SU-DHL-6 (cell line): ENCODE data around the gene GPC3.

ENCODE experiments used
- H2AFZ ChIP-seq: fragments of 200-600 bp; sonication (generic); 2 replicates; pipeline ENCODE4 v1.6.1; 2014; ENCODE audit warnings: low read depth, mild to moderate bottlenecking, moderate library complexity, mixed read lengths, antibody characterized with exemption, low read length; ENCODE audit not compliant: severe bottlenecking
- H3F3A ChIP-seq: fragments of 200-600 bp; shearing (Covaris generic); 2 replicates; pipeline ENCODE4 v1.6.0; 2016; ENCODE audit warnings: antibody characterized with exemption, mild to moderate bottlenecking; ENCODE audit not compliant: insufficient read depth
- H3K27ac ChIP-seq: fragments of 200-600 bp; sonication (generic); 2 replicates; pipeline ENCODE4 v1.5.1; 2016; ENCODE audit warnings: low read depth, mild to moderate bottlenecking, low read length, moderate library complexity, mixed read lengths
- H3K27me3 ChIP-seq: fragments of 200-600 bp; sonication (generic), shearing (Covaris generic); 2 replicates; pipeline ENCODE4 v1.6.0; 2014; ENCODE audit warnings: mild to moderate bottlenecking, low read length
- H3K36me3 ChIP-seq: fragments of 200-600 bp; sonication (generic); 2 replicates; pipeline ENCODE4 v1.6.1; 2014; ENCODE audit warnings: mild to moderate bottlenecking, low read length, mixed read lengths
- H3K4me2 ChIP-seq: fragments of 300-600, 200-600 bp; shearing (Covaris generic), sonication (generic); 2 replicates; pipeline ENCODE4 v1.6.0; 2014; ENCODE audit warnings: low read length, low read depth, mild to moderate bottlenecking; ENCODE audit not compliant: poor library complexity, severe bottlenecking
- H3K4me3 ChIP-seq: fragments of 200-600 bp; sonication (generic); 2 replicates; pipeline ENCODE4 v1.5.1; 2014; ENCODE audit warnings: antibody characterized with exemption, low read length, mild to moderate bottlenecking, mixed read lengths; ENCODE audit not compliant: insufficient read depth, poor library complexity, severe bottlenecking
- H3K79me2 ChIP-seq: fragments of 200-600 bp; sonication (generic); 2 replicates; pipeline ENCODE4 v1.6.1; 2014; ENCODE audit warnings: mild to moderate bottlenecking, low read length, moderate library complexity; ENCODE audit not compliant: insufficient read depth
- H3K9ac ChIP-seq: fragments of 200-600 bp; sonication (generic); 2 replicates; pipeline ENCODE4 v1.7.0; 2014; ENCODE audit warnings: mild to moderate bottlenecking, low read length
- H3K9me2 ChIP-seq: fragments of 200-600 bp; sonication (generic); replicated peaks from 2 replicates; pipeline ENCODE4 v1.6.1; 2014; ENCODE audit warnings: low read length; ENCODE audit not compliant: insufficient read depth
- H3K9me3 ChIP-seq: fragments of 200-600 bp; sonication (generic); 2 replicates; pipeline ENCODE4 v1.6.1; 2014; ENCODE audit warnings: low read length, mixed read lengths; ENCODE audit not compliant: insufficient read depth
- H4K20me1 ChIP-seq: fragments of 200-600 bp; sonication (generic); 2 replicates; pipeline ENCODE4 v1.6.1; 2014; ENCODE audit warnings: low read depth, mild to moderate bottlenecking, antibody characterized with exemption, low read length, moderate library complexity, mixed read lengths
- EZH2phosphoT487 ChIP-seq: fragments of 200-600 bp; sonication (generic), shearing (Covaris generic); conservative IDR thresholded peaks from 2 replicates; pipeline ENCODE4 v1.6.1; 2018; ENCODE audit warnings: mild to moderate bottlenecking, antibody characterized with exemption, low read length, moderate library complexity, mixed read lengths
- TF ChIP-seq, protein P1 (sequence below): fragments of 200-600 bp; sonication (generic); IDR thresholded peaks from one replicate; pipeline ENCODE4 v1.5.1; 2017; ENCODE audit warnings: antibody characterized with exemption, mild to moderate bottlenecking, low read length, moderate library complexity; ENCODE audit not compliant: insufficient read depth, poor library complexity, severe bottlenecking

Gene GPC3

DNA sequence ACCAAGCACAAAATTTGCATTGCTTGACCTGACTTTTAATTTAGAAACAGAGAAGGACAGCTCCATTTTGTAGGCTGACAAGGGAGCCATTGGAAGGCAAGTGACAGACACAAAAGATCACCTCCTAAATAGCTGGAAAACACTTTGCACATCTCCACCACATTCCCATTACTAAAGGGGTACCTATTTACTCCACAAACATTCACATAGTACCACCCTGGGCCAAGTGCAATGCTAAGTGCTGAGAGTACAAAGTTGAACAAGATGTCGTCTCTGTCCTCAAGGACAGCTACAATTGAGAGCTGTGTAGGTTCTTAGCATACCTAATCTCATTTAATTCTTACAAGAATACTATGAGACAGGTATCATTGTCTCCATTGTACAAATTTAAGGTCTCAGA is 417.3 kb downstream of the GPC3 start:
- Histone ChIP-seq H3K9ac (no peak overlapping the region), H3K79me2 (no peaks in the 10 kb centered on the region), H3K27ac (no peak overlapping the region), H3K9me3 (no peaks in the 10 kb centered on the region), H2AFZ (no peak overlapping the region), H3K36me3 (no peaks in the 10 kb centered on the region), H3K9me2 (no peaks in the 10 kb centered on the region), H3K27me3 (no peaks in the 10 kb centered on the region), H4K20me1 (no peaks in the 10 kb centered on the region), H3F3A (no peaks in the 10 kb centered on the region), H3K4me3 (no peak overlapping the region), H3K4me2 (no peak overlapping the region)
- TF ChIP-seq EZH2phosphoT487 = no peak
- TF ChIP-seq, protein P1, sequence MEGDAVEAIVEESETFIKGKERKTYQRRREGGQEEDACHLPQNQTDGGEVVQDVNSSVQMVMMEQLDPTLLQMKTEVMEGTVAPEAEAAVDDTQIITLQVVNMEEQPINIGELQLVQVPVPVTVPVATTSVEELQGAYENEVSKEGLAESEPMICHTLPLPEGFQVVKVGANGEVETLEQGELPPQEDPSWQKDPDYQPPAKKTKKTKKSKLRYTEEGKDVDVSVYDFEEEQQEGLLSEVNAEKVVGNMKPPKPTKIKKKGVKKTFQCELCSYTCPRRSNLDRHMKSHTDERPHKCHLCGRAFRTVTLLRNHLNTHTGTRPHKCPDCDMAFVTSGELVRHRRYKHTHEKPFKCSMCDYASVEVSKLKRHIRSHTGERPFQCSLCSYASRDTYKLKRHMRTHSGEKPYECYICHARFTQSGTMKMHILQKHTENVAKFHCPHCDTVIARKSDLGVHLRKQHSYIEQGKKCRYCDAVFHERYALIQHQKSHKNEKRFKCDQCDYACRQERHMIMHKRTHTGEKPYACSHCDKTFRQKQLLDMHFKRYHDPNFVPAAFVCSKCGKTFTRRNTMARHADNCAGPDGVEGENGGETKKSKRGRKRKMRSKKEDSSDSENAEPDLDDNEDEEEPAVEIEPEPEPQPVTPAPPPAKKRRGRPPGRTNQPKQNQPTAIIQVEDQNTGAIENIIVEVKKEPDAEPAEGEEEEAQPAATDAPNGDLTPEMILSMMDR = no peak

DNA sequence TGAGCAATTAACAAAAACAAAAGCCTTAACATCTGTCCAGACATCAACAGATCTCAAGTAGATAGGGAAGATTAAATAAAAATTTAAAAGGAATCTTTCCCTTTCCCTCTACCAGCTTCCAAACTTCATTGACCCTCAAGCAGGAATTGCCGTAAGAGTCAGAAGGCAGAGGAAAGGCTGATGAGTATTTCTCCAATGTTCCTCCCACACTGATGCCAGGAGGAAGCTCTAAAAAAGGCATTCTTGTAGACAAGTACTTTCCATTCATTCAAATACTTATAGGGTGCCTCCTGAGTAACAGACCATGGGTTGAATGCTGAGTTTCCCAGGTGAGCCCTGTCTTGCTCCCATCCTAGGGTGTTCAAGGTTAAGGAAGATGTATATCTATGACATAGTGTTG is 418.5 kb downstream of the GPC3 start:
- Histone ChIP-seq H3K9me2 (no peaks in the 10 kb centered on the region), H3K36me3 (no peaks in the 10 kb centered on the region), H2AFZ (no peak overlapping the region), H3K4me3 (no peak overlapping the region), H3K27ac (no peak overlapping the region), H3K27me3 (no peaks in the 10 kb centered on the region), H3K9ac (no peak overlapping the region), H3K79me2 (no peaks in the 10 kb centered on the region), H3F3A (no peaks in the 10 kb centered on the region), H3K9me3 (no peaks in the 10 kb centered on the region), H4K20me1 (no peaks in the 10 kb centered on the region), H3K4me2 (no peak overlapping the region)
- TF ChIP-seq, protein P1 = no peak
- TF ChIP-seq EZH2phosphoT487 = no peak

DNA sequence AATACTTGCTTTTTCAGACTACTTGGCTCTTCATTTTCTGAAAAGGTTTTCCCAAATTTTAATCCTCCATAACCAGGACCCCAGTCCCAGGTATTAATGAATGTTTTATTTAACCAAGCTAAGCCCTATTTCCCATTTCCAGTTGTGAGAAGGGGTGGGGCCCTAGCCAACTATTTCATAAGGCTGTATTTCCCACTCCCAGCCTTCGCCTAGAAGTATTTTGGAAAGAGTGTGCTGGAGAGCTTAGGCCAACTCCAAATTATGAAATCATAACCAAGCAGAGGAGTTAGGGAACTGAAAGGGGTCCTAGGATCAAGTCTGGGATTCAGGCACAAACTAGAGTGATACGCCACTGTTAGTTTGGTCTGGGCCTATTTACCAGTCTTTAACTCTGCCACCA is 421.7 kb downstream of the GPC3 start:
- no peaks in the 10 kb centered on the region for H3K36me3 ChIP-seq

More for the DNA sequence above, 421.7 kb downstream of the GPC3 start:
- H3F3A ChIP-seq = no peaks in the 10 kb centered on the region
- no peak overlapping the region for H3K9ac ChIP-seq
- H3K27me3 ChIP-seq = no peaks in the 10 kb centered on the region
- no peak for TF ChIP-seq EZH2phosphoT487
- TF ChIP-seq, protein P1 = no peak
- H3K4me2 ChIP-seq = no peak overlapping the region
- H4K20me1 ChIP-seq = no peaks in the 10 kb centered on the region
- no peak overlapping the region for H3K27ac ChIP-seq
- no peaks in the 10 kb centered on the region for H3K9me2 ChIP-seq
- no peaks in the 10 kb centered on the region for H3K9me3 ChIP-seq
- H2AFZ ChIP-seq = no peak overlapping the region
- no peak overlapping the region for H3K4me3 ChIP-seq
- no peaks in the 10 kb centered on the region for H3K79me2 ChIP-seq
